ENCODE measurements around the gene WNK2. TPM values are rescaled to one million over a fixed set of nuclear protein-coding genes. Genes with fewer than 3 reads are reported as not detected.
A peak's percentile ranks its signal among the peaks of the same experiment; 100 is the strongest.

WNK2 gene
- total and polyA plus RNA-seq, 2 experiments from 2014 or later: 34.5 to 92.2 TPM

DNA sequence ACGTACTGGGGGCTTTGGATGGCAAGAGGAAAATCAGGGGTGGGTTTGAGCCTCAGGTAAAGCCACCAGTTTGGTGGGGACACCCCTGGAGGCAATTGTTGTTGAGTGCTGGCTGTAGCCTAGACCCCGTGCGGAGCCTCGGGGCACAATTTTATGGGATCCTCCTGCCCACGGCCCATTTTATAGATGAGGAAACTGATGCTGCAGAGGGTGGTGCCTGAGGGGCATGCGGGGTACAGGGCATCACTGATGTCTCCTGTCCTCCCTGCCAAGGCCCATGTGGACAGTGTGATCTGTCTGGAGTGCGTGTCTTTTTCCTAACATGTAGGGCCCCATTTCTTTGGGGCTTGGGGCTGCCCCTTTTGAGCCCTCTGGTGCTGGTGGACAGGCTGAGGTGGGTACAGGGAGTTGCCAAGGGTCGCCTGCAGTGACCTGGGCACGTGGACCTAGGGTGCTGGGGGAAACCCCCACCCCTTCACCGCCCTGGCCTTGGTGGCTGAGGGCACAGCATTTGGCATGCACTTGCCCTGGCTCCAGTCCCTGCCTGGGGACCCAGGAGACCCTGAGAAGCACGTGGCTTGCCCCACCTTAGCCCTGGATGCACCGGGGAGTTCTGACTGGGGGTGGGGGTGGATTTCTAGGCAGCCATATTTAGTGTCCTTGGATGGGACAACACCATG, 22.1 kb downstream of the WNK2 start:
- DNase-seq (ENCODE audit: low read depth in 1 of 2, low spot score in 1 of 2): no peak
- H3K27ac ChIP-seq: peak overlapping the region; percentile 97
- no peaks in the 10 kb centered on the region for H3K27me3 ChIP-seq
- no peak overlapping the region for H3K4me3 ChIP-seq
- no peaks in the 10 kb centered on the region for H3K36me3 ChIP-seq
- TF ChIP-seq, protein P1, sequence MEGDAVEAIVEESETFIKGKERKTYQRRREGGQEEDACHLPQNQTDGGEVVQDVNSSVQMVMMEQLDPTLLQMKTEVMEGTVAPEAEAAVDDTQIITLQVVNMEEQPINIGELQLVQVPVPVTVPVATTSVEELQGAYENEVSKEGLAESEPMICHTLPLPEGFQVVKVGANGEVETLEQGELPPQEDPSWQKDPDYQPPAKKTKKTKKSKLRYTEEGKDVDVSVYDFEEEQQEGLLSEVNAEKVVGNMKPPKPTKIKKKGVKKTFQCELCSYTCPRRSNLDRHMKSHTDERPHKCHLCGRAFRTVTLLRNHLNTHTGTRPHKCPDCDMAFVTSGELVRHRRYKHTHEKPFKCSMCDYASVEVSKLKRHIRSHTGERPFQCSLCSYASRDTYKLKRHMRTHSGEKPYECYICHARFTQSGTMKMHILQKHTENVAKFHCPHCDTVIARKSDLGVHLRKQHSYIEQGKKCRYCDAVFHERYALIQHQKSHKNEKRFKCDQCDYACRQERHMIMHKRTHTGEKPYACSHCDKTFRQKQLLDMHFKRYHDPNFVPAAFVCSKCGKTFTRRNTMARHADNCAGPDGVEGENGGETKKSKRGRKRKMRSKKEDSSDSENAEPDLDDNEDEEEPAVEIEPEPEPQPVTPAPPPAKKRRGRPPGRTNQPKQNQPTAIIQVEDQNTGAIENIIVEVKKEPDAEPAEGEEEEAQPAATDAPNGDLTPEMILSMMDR (IDR thresholded peaks at IDR 0.05; ENCODE audit: low read depth, low read length): no peak
- H3K9me3 ChIP-seq (ENCODE audit: low read depth): no peaks in the 10 kb centered on the region
- peaks cover 81% of the 10 kb centered on the region for H3K4me1 ChIP-seq (ENCODE audit: low read depth)

DNA sequence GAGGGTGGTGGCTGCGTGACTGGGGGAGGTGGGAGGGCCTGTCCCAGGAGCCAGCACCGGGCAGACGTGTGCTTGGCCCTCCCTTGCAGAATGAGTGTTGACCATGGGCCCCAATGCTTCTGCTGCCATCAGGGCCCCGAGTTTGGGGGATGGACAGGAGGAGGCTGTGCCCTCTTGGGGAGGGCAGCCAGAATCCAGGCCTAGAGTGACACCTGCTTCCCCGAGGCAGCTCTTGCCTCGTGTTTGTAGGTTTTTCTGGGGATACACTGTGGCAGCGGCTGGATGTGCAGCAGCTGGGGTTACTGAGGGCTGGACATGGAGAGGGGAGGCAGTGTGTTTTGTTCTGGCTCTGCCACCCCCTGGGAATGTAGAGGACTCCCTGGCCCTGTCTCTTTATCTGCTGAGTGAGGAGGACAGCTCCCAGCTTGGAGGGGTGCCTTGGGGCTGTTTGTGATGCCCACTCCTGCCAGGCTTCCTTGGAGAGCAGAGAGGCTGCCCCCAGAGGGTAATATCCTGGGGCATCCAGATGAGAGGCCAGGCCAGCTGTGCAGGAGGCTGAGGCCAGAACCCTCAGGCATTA, 22.7 kb downstream of the WNK2 start:
- Histone ChIP-seq H3K4me3 (no peak overlapping the region), H3K4me1 (ENCODE audit: low read depth) (peaks cover 75% of the 10 kb centered on the region), H3K27me3 (no peaks in the 10 kb centered on the region), H3K9me3 (ENCODE audit: low read depth) (no peaks in the 10 kb centered on the region), H3K36me3 (no peaks in the 10 kb centered on the region), H3K27ac (peak overlapping the region; percentile 97)
- TF ChIP-seq, protein P1 (IDR thresholded peaks at IDR 0.05; ENCODE audit: low read depth, low read length): no peak
- DNase-seq (ENCODE audit: low read depth in 1 of 2, low spot score in 1 of 2): no peak

DNA sequence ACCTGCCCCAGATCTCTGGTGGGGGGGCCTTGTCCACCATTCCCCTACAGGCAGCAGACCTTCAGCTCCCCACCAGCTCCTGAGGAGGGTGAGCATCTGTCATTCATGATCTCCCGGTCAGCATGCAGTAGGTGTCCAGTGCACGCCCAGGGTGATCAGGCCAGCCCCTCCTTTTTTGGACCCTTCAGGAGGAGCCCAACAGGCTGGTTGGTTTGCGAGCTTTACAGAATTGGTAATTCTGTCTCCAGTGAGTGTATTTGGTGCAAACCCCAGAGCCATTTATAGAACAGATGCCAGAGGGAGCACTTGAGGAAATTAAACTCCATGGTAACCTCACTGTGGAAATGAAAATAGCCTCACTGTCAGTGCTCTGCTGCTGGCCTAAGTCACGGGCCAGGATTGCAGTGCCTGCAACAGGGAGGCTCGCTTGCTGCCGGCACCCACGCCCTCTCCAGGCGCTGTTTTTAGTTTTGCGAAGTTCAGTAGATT, 23.4 kb downstream of the WNK2 start:
- Histone ChIP-seq H3K27me3 (no peaks in the 10 kb centered on the region), H3K4me3 (no peak overlapping the region), H3K27ac (peak overlapping the region; percentile 97), H3K4me1 (ENCODE audit: low read depth) (peaks cover 69% of the 10 kb centered on the region), H3K9me3 (ENCODE audit: low read depth) (no peaks in the 10 kb centered on the region), H3K36me3 (no peaks in the 10 kb centered on the region)
- TF ChIP-seq, protein P1 (IDR thresholded peaks at IDR 0.05; ENCODE audit: low read depth, low read length): no peak
- DNase-seq (ENCODE audit: low read depth in 1 of 2, low spot score in 1 of 2): peak; percentile 67 to 90

DNA sequence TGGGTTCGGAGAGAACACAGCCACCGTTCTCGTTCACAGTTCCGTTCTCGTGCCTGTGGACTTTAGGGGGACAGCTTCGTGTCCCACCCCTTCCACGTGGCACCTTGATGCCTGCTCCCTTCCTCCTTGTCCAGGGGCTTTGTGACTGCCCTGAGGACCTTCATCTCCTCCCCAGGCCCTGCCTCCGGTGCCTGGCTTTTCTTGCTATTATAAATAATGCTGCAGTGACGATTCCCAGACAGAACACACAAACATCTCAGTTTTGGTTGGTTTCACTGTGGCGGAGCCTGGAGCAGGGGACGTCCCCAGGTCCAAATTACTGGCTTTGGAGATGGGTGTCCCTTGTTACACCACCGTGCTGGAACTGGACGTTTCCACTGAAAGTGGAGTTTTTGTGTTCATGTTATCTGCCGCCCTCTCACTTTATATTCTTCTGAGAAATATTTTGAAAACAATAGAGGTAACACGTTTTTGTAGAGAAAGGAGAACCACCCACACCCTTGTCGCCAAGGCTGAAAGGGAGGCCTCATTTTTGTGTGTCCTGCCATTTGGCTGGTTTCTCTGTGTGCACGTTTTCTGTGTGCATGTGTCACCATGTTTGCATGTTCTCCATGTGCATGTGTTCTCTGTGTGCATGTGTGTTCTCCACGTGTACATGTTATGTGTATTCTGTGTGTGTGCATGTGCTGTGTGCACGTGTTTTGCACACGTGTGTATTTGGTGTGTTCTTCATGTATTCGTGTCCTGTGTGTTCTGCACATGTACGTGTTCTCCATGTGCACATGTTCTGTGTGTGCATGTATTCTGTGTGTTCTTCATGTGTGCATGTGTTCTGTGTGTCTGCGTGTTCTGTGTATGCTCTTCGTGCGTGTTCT, 24.2 kb downstream of the WNK2 start:
- H3K36me3 ChIP-seq: no peaks in the 10 kb centered on the region
- TF ChIP-seq, protein P1 (IDR thresholded peaks at IDR 0.05; ENCODE audit: low read depth, low read length): no peak
- no peak overlapping the region for H3K4me3 ChIP-seq
- H3K4me1 ChIP-seq (ENCODE audit: low read depth): peaks cover 68% of the 10 kb centered on the region
- no peak for DNase-seq (ENCODE audit: low read depth in 1 of 2, low spot score in 1 of 2)
- no peaks in the 10 kb centered on the region for H3K27me3 ChIP-seq
- no peaks in the 10 kb centered on the region for H3K9me3 ChIP-seq (ENCODE audit: low read depth)
- H3K27ac ChIP-seq: peak overlapping the region; percentile 97

GRCh38 chr9:93209097-93209496, 25.2 kb downstream of the WNK2 start:
- TF ChIP-seq, protein P1 (IDR thresholded peaks at IDR 0.05; ENCODE audit: low read depth, low read length): no peak
- no peaks in the 10 kb centered on the region for H3K36me3 ChIP-seq
- no peaks in the 10 kb centered on the region for H3K9me3 ChIP-seq (ENCODE audit: low read depth)
- H3K27ac ChIP-seq: peak overlapping the region; percentile 97
- no peak overlapping the region for H3K4me3 ChIP-seq
- H3K27me3 ChIP-seq: no peaks in the 10 kb centered on the region
- H3K4me1 ChIP-seq (ENCODE audit: low read depth): peaks cover 58% of the 10 kb centered on the region
- DNase-seq (ENCODE audit: low read depth in 1 of 2, low spot score in 1 of 2): no peak

Measured in cardiac muscle cell (in vitro differentiated cells and primary cell).